HG02884 (cell line): ENCODE measurements around the gene PCK1.
"Not testable (repeated sequence)": the region's sequence is repeated elsewhere in the genome, so short reads cannot be mapped to it uniquely, and the experiment has no call there.

Source experiments
- ATAC-seq: cut with Tn5 transposase; IDR thresholded peaks from one replicate; pipeline ENCODE4 v1.9.1; 2021; ENCODE audit warnings: mild to moderate bottlenecking, moderate library complexity; ENCODE audit not compliant: unreplicated experiment

Gene PCK1

DNA sequence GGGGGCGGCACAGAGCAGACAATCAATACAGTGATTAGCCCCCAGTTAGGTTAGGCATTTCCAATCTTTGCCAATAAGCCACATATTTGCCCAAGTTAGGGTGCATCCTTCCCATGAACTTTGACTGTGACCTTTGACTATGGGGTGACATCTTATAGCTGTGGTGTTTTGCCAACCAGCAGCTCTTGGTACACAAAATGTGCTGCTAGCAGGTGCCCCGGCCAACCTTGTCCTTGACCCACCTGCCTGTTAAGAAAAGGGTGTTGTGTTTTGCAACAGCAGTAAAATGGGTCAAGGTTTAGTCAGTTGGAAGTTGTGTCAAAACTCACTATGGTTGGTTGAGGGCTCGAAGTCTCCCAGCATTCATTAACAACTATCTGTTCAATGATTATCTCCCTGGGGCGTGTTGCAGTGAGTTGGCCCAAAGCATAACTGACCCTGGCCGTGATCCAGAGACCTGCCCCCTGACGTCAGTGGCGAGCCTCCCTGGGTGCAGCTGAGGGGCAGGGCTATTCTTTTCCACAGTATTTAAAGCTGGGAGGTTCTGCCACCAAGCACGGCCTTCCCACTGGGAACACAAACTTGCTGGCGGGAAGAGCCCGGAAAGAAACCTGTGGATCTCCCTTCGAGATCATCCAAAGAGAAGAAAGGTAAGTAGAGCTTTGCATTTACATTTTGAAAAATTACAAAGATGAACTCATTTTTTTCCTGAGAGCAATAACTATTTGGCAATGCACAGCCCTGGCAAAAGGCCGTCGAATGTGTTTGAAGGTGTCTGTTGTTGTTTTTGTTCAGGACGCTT is at the start of gene PCK1:
TSS of gene PCK1 (plus strand) at position 557 of the 802 bp plus-strand sequence. CDS start 302 bp downstream, outside the sequence.
- no peak for ATAC-seq

DNA sequence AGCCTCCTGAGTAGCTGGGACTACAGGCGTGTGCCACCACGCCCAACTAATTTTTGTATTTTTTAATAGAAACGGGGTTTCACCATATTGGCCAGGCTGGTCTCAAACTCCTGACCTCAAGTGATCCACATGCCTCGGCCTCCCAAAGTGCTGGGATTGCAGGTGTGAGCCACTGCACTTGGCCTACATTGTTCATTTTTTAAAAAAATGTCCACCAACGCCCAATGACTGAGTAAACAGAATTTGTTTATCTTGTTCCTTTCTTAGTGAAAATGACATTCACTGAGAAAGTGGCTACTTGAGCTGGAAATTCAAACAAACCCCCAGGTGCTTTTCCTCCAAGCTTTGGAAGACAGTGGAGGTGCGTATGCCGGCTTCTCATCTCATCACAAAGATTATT is 49.2 kb upstream of the PCK1 start:
- not testable (repeated sequence) for ATAC-seq

DNA sequence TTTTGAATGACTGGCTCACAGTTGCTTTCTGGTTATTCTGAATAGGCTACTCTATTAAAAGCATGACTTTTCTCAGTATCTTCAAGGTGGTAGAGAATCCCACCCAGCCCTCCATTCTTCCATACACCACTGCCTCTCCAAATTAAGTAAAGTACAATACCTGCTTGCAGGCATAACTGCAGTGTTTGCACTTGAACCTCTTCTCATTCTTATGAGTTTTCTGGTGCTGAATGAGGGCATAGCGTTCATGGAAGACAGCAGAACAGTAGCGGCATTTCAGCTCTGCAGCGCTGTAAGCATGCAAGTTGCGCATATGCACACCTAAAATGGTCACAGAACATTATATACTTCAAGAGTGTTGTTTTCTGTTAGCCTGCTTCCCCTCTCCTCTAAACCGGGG is 48.5 kb upstream of the PCK1 start:
- no peak for ATAC-seq

DNA sequence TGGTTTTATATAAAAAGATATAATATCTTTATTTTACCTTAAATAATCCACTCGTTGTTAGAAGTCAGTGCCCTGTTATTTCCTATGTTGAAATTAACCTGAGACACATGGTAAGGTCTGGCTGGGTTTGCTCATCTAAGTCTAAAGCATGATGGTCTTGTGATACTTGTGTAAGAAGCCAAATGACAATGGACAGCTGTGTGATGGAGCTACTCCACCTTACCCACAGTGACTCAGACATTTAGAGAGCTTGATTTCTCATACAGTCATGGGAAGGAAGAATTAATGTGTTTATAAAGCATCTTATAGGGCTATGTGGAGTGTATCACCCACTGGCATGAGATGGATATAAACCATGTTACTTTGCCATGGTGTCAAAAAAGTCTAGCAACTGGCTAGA is 47.7 kb upstream of the PCK1 start:
- ATAC-seq: no peak

DNA sequence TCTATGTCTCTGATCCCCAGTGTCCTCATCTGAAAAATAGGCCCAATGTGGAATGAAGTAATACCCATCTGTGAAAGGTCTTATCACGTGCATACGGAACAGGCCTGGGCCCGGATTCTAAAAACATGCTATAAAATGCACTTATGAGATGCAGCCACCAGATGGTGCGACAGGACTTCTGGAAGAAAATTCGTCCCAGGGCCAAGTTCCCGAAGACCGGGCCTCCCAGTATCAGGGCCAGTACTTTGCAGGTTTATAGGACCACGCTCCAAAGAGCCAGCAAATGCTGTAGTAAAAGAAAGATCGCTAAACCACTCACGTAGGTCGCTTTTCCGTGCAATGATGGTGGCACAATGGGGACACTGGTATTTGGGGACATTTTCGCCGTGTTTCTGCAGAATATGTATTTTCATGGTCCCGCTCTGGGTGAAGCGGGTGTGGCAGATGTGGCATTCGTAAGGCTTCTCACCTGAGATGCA is 46.6 kb upstream of the PCK1 start:
- ATAC-seq: no peak

DNA sequence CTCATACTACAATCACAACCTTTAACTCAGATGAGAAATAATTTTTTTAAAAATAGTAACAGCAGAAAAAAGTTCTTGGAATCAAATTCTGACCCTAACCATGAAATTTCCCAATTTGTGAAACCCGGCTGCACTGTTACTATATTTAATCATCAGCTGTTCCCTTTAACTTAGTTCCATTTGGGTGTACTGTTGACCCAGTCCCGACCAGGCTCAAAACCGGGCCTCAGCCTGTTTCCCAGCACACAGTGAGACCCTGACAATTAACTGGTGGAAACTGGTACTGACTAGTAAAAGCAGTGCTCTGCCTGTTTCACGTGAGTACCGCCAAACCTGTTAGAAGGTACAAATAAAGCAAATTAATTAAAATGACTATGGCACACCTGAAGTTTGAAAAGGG is 43.0 kb upstream of the PCK1 start:
- no peak for ATAC-seq

DNA sequence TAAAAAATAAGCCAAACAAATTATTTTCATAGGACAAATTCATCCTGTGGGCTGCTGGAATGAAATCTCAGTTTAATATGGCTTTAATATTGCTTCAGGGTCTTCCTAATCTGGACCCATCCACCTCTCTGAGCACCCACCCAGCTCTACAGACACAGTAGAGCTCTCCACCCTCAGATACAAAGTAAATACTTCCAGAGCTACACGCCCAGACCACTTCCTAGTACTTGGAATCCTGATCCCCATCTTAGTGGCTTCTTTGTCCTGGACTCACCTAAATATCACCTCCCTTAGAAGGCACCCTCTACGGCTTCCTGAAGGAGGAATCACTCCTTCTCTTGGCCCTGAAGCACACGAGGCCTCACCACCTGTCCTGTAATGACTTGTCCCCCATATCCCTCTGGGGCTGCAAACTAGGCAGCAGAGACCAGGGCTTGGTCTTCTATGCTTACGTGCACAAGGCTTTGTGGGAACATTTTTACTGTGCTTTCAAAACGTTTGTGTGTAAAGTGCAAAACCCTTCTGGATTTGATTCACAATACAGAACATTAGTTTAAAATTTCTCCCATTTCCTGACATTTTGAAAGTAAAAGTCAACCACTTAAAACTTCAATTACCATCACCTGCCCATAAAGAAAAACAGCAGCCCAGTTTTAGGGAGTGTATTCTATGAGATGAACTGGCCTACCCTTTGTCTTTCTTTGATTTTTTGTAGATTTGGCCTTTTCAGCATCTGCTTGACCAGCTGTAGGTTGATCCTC is 38.4 kb upstream of the PCK1 start:
- ATAC-seq: no peak

DNA sequence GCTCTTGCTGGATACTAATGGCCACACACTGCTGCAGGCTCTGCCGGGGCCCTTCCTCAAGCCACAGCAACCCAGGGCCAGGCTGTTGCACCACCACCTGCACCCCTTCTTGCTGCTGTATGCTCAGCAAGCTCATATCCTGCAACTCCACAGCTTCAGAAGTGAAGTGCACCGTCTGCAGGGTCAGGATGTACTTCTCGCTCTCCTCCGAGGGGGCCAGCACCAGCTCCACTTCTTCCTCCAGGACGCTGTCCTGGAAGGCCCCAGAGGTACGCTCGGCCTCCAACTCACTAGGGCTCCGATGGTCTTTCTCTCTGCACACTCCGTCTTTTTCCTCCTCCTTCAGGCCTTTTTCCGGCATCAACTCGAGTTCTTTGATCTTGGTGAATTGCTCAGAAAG is 37.1 kb upstream of the PCK1 start:
- ATAC-seq: no peak

DNA sequence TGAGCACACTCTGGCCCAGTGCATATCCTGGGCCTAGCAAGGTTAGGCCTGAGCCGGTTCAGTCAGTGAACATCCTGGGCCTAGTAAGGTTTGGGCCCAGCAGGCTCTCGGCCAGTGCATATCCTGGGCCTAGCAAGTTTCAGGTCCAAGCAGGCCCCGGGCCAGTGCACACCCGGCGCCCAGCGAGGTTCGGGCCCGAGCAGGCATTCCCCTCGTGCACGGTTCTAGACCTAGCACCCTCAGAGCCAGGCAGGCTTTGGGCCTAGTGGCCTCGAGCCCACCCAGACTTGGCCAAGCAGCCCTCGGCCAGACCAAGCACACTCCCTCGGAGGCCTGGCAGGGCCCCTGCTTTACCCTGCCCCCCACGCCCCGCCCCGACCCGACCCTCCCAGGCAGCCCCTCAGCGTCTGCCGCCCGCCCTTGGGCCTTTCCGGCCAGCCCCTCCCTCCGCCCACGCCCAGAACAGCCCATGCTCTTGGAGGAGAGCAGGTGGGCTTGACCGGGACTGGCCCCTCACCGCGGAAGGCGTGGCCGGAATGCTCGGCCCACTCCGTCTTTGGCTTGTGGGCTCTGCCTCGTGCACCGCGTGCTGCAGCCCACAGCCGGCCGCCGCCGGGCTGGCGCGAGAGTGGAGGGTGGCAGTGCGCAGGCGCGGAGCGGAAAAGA is 36.3 kb upstream of the PCK1 start, which contains the start of gene CTCFL:
TSS of gene CTCFL (minus strand) at position 630 of the 666 bp plus-strand sequence. CDS start 935 bp downstream, outside the sequence.
- no peak for ATAC-seq

DNA sequence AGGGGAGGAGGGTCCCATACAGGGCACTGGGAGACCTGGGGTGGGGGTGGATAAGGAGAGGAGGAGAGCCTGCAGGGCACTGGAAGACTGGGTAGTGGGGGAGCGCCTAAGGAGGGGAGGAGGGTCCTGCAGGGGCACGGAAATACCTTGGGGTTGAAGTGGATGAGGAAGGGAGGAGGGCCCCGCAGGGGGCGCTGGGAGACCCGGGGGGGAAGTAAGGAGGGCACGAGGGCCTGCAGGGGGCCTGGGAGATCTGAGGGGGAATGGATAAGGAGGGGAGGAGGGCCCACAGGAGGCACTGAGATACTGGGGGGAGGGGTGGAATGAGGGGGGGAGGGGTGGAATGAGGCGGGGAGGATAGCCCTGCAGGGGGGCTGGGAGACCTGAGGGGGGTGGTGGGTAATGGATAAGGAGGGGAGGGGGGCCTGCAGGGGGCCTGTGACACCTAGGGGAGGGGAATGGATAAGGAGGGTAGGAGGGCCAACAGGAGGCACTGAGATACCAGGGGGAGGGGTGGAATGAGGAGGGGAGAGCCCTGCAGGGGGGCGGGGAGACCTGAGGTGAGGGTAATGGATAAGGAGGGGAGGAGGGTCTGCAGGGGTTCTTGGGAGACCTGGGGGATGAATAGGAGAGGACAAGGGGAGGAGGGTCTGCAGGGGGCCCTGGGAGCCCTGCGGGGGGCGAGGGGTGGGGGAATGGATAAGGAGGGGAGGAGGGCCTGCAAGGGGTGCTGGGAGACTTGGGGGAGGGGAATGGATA is 35.4 kb upstream of the PCK1 start:
- no peak for ATAC-seq

DNA sequence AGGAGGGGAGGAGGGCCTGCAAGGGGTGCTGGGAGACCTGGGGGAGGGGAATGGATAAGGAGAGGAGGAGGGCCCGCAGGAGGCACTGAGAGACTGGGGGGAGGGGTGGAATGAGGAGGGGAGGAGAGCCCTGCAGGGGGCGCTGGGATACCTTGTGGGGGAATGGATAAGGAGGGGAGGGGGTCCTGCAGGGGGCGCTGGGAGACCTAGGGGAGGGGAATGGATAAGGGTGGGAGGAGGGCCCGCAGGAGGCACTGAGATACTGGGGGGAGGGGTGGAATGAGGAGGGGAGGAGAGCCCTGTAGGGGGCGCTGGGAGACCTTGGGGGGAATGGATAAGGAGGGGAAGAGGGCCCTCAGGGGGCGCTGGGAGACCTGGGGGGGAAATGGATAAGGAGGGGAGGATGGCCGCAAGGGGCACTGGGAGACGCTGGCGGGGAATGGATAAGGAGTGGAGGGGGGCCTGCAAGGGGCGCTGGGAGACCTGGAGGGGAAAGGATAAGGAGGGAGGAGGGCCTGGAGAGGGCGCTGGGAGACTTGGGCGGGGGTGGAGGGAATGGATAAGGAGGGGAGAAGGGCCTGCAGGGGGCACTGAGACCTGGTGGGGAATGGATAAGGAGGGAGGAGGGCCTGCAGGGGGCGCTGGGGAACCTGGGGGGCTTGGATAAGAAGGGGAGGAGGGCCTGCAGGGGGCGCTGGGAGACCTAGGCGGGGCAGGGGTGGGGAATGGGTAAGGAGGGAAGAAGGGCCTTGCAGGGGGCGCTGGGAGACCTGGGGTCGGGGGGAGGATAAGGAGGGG is 34.6 kb upstream of the PCK1 start:
- no peak for ATAC-seq

DNA sequence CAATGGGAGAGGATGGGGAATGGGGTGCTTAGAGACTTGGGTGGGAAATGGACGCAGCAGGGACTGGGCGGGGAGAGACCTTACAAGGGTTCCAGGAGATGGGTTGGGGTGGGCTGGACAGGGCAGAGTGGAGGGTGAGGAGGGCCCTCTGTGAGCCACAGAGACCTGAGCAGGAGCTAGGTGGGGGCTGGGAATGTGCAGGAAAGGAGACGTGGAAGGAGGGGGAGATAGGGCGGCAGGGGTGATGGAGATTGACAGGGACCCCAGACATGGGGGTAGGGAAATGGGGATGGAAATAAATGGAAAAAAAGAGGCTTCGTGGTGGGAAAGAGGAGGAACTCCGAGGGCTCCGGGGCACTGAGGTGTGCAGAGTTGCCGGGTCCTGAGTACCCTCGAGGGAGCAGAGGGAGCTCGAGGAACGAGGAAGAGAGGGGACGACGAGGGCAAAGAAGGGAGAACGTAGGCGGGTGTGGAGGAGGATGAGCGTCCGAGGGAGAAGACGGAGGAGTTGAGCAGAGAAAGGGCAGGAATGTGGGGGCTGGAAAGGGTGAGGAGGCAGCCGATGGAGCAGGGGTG is 33.9 kb upstream of the PCK1 start:
- no peak for ATAC-seq

DNA sequence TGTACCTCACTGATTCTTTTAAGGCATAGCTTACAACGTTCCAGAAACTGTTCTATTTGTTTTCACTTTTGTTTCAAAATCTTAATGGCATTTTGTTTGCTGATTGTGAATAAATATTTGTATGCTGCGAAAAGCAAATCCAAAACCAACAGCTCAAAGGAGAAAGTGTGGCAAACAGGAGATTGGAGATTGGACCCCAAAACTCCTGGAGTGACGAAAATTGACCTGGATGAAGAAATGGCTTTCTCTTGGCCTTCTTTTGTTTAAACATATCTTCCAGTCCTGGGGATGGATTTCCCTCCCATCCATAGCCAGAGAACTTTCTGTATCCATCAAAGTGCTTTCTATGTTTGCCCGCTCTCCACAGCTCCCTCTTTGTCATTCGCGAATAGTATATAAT is 33.2 kb upstream of the PCK1 start:
- no peak for ATAC-seq

DNA sequence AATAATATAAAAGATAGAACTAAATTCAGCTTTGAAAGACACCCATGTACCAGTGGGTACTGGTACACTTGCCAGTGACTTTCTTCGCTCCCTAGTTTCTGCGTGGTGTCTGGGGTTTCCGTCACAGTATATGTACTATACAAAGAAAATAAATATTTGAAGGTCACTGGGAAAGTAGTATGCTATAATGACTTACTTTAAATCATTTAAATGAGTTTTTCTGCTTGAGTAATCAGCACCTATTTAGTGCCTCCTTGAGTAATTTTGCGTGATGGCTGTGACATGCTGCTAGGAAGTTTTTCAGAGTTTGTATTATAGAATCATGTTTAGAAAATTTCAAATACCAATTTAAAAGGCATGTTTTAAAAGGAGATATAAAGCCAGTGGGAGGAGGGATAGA is 32.8 kb upstream of the PCK1 start:
- no peak for ATAC-seq

DNA sequence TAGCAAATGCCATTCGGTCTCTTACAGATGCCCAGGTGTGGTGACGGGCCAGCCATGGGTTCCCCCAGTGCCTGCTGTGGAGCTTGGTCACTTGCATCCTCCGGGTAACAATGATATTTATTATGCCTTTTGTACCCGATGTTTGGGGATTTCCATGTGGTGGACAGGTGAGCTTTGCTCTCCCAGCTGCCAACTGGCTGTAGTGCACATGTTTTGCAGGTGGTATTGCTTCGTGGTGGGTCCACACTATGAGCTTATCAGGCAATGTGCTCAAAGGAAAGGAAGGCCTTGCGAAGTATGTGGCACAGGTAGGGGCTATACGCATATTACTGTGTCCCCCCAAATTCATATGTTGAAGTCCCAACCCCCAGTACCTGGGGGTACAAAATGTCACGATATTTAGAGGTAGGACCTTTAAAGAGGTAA is 31.7 kb upstream of the PCK1 start:
- no peak for ATAC-seq

DNA sequence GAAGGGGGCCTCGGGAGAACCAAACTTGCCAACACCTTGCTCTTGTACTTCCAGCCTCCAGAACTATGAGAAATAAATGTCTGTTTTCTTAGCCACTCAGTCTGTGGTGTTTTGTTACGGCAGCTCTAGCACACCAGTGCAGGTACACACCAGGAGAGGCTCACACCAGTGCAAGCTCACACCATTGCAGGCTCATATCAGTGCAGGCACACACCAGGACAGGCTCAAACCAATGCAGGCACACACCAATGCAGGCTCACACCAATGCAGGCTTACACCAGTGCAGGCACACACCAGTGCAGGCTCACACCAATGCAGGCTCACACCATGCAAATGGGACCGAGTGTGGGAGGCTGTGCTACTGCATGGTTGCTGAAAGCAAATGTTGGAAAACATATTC is 31.1 kb upstream of the PCK1 start:
- no peak for ATAC-seq

DNA sequence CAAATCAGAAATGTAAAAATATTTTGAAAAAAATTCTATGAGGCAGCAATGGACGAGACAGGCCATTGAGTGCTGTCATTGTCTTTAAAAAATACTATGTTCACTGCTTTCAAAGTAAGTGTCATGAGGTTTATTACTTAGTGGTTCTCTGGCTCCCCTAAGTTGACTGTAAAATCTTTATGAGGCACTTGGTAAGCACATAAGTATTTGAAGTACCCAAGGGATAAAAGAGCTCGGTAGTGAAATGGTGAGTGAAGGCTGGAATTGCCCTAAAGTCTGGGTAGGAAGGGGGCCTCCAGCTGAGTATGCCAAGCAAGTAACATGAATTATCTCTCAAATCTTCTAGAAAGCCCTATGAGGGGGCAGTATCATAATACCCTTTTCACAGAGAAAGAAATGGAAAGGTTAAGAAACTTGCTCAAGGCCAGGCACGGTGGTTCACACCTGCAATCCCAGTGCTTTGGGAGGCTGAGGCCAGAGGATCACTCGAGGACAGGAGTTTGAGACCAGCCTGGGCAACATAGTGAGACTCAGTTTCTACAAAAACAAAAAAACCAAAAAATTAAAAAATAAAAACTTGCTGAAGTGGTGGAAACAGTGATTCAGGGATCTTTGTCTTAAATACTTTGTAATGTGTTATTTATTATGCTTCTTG is 30.5 kb upstream of the PCK1 start:
- no peak for ATAC-seq

DNA sequence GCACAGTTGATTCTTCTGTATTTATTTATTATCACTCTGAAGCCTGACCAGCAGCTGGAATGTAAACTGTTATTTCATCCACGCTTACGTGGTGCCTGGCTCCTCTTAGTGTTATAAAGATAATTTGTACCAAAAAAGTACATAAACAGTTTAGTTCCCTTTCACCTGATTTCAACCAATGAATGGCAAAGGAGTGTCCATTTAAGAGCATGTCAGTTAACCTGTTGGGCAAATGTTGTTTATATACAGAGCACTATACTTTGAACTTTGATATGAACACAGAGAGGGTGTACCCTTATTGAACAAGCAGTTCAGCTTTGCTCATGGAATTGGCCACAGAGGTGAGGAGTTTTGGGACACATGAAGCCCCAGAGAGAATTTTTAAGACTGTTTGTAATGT is 28.8 kb upstream of the PCK1 start:
- ATAC-seq: no peak

DNA sequence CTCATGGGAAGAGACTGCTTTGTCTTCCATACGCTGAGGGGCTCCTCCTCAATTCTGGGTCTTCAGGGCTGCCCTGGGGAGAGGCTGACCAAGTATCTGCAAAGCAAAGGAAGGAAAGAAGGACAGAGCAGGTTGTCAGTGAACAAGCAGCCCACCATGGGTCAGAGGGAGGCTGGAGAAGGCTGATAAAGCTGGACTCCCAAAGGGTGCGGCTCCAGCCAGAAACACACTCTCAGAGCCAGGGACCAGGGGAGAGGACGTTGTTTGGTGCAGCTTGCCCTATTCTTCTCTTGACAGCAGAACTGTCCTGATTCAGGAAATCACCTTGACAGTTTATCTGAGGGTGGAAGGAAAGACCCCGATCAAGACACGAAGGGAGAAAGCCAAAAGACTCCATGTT is 25.6 kb upstream of the PCK1 start:
- ATAC-seq: no peak
